ENCODE results near the gene ZNF710.

DNA sequence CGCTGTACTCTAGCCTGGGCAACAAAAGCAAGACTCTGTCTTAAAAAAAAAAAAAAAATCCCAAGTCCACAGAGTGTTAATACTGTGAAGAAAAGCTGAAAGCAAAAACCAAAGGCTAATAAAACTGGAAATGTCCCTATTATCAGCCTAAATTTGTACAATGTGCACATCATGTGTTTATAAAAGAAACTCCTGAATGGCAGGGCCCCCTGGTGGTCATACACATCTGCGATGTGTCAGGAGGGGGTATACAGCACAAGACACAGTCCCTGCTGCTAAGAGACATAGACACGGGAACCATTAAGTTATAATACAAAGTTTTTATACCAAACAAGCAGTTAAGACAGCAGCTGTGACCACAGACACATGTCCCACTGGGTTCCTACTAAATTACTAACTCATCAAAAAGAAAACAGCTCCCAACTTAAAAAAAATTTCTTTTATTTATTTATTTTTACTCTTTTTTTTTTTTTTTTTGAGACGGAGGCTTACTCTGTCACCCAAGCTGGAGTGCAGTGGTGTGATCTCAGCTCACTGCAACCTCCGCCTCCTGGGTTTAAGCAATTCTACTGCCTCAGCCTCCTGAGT is 70.2 kb downstream of the ZNF710 start:
- TF ChIP-seq CTCF (conservative IDR thresholded peaks at IDR 0.05; ENCODE audit: low read length) (peak; percentile 94), EZH2phosphoT487 (IDR thresholded peaks at IDR 0.05; ENCODE audit: borderline replicate concordance) (no peak)
